GM19438 (cell line): ENCODE measurements around the gene GOLGA6A.
"Not testable (repeated sequence)": the region's sequence is repeated elsewhere in the genome, so short reads cannot be mapped to it uniquely, and the experiment has no call there.

Experiments
- ATAC-seq: cut with Tn5 transposase; IDR thresholded peaks from one replicate; pipeline ENCODE4 v1.9.1; 2021; ENCODE audit warnings: low read depth; ENCODE audit not compliant: unreplicated experiment

The GOLGA6A gene

GRCh38 chr15:74082450-74082849 lies at the start of gene GOLGA6A:
GOLGA6A (minus strand) TSS chr15:74082550; CDS start chr15:74082509, 41 bp downstream.
- not testable (repeated sequence) for ATAC-seq

DNA sequence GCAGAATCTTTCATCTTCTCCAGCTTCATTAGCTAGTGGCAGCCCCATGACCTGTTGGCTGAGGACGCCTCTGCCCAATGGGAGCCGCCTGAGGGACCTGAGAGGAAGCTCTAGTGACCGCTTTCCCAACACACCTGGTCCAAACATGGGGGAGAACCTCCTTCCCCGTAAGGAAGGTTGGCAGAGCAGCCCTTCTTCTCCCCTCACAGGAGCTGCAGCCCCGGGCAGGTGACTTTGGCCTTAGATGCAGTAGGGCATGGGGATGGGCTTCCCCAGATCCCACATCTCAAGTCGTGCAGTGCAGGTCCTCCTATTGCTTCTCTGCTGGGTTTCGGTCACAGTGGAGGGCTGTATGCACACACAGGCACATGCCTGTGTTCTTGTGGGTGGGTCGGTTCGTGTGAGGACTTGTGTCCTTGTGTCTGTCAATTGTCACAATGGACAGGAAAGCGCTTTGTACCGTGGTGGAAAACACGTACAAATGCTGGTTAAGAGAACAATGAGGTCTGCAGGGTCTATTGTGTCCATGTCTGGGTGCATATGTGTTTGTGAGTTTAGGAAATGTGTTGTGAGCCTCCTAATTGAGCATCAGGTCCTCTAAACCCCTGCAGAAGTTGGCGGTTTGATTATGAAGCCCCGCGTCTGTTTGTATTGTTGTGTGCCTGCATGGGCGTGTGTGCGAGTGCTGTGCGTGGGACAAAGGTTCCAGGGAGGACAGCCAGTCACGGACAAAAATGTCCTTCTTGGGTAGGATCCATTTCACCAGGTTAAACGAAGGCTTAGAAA lies 49.5 kb upstream of the GOLGA6A start:
- ATAC-seq: no peak

- ATAC-seq: no peak
Observed at GRCh38 chr15:74130849-74131627, 48.7 kb upstream of the GOLGA6A start.

DNA sequence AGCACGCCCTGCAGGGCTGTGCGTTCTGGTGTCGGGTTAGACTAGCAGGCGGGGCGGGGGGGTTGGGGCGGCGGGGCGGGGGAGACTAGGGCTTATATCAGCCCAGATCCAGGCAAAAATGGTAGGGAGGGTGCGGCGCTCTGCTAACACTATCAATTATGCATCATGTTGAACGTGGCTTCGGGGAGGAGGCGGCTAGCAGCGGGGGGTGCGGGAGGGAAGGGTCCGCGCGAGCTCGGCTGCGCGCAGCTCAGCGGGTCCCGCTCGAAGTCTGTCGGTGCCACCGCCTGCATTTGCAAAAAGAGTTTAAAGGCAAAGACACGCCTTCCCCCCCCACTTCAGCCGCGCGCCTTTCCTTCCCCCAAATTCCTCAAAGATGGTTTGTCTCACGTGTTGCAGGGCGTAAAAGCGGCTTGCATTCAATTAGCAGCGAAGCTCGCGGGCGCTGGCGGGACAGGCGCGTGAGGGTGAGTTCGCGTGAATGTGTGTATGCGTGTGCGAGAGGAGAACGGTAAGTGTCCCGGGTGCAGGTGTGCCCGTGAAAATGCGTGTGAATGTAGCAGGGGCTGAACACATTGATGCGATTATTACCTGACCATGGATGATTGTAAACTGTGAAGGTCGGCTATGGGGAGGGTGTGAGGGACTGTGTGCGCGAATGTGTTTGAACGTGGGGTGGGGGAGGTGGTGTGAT lies 48.0 kb upstream of the GOLGA6A start, which contains the start of gene ISLR2:
Gene ISLR2, plus strand, starts transcription at position 432 of the 694 bp plus-strand sequence. CDS start 2,169 bp downstream, outside the sequence.
- no peak for ATAC-seq

DNA sequence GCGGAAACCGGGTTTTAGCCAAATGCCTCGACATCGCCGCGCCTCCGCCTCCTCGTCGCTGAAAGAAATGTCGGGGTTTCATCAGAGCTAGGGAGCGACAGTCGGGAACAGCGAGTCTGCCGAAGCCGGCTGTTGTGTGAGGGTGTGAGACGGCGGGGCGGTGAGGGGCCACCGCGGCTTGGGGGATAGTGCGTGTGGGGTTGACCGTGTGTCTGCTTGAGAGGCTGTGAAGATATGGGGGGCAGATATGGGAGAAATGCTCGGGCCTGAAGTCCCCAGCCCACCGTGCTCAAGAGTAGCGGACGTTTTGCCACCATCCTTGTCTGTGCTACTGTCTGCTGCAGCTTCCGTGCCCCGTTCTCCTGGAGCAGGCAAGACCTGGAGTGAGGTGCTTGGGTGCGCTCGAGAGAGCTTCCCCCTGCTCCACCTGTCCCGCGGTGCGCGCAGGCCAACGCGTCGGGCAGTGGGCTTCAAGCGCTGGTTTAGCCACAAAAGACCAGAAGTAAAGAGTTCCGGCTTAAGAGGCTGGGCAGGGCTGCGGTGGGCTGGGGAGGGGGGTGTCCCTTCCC lies 47.3 kb upstream of the GOLGA6A start:
- ATAC-seq: no peak

GRCh38 chr15:74128785-74129585 lies 46.6 kb upstream of the GOLGA6A start:
- ATAC-seq: no peak

DNA sequence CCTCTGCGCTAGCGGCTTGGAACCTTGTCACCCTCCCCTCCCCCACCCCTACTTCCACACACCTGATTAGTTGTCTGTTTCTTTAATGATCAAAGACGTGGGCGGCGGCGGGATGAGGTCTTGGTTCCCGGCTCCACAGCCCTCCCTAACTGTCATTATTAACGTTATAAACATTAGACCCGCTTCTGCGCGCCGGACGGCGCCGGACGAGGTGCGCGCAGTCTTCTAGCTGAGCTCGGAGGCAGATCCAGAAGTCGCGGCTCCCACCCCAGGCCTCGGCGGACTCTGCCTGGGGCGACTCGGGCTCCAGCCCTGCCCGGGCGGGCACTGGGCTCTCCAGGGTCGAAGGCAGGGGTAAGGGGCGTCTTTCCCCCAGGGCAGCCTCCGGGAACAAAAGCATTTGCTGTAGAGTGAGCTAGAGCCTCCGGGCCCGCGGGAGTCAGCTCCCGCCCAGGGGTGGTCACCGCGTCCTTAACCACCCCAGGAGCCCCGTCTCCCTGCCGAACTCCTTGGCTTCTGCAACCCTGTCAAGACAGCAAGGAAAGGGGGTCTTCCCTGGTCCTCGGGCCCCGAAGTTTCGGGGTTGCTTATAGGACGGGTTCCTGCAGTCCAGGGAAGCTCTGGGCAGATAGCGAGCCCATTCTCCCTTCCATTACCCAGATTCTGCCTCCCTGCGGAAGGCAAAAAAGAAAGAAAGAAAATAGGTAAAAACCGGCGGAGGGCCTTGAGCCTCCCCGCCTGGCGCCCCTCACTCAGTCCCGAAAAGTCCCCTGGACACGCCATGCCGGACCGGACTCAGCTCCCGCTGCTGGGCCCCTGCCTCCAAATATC lies 45.8 kb upstream of the GOLGA6A start:
- ATAC-seq: no peak

DNA sequence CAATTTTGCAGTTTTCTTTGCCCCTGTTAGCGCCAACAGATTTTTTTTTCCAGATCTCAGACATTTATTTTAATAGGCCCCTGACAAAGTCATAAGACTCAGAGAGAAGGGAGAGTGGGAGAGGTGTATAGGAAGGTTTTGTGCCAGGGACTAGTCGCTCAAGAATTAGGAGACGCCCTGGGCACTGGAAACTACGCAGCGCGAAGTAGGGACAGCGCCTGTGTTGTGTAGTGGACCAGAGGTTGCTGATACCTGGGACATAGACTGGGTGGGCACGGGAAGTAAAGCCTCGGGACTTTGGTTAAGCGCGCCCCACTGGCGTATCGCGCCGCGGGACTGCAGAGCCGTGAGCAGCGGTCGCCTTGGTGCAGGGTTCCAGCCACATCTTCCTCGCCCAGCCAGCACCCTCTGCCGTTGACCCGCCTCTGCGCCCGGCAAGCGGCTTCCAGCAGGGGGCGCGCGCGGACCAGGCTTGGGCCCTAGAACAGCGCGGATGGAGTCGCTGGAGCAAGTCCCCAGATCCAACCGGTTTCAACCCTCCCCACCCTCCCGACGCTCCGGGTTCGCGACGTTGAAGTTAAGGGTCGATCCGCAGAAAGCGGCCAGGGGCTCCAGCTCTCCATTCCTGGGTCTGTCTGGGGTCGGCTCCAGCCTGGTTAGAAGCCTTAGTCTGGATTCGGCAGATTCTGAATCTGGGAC lies 45.1 kb upstream of the GOLGA6A start:
- peak; percentile 72 for ATAC-seq

DNA sequence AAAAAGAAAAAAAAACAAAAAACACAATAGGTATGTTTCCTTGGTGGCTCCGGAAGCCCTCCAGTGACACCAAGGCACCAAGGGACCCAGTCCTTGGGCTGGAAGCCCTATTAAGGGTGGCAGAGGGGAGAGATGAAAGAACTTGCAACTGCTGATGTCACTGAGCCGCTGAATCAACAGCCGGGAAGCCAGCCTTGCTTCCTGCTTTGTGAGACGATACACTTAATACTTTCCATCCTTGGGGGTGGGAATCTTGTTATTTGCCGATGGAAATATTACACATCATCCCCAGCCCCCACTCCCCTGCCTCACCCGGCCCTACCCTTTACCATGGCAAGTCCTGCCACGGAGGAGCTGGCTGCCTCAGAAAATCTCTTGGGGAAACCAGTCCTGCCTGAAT lies 42.4 kb upstream of the GOLGA6A start:
- ATAC-seq: no peak

DNA sequence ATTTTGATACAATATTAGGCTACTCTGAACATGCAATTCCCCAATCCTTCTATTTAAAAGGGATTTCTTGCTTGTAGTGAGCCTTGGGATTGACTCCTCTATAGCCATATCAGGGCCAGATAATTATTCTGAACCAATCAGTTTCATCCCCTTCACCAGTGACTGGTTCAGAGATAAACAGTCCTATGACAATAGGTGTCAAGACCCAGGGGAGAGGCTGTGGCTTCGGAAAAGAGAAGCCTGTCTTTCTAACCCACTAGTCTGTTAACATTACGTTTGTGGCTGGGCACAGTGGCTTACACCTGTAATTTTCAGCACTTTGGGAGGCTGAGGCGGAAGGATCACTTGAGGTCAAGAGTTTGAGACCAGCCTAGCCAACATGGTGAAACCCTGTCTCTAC lies 41.8 kb upstream of the GOLGA6A start:
- no peak for ATAC-seq

DNA sequence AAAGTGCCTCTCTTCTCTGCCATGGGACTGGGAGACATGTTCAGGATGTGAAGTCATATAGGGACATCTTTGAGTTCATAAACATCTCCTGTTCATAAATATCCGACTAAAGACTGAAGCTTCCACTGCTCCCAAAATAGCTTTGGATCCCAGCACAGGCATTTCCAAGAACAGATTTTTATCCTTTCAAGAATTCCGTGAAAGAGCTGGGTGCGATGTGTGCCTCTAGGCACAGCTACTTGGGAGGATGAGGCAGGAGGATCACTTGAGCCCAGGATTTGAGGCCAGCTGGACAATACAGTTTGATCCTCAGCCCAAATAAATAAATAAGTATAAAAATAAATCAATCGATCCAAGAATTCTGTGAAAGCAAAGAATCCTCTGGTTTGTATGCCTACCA lies 41.3 kb upstream of the GOLGA6A start:
- no peak for ATAC-seq

GRCh38 chr15:74123131-74123429 lies 40.7 kb upstream of the GOLGA6A start:
- no peak for ATAC-seq

DNA sequence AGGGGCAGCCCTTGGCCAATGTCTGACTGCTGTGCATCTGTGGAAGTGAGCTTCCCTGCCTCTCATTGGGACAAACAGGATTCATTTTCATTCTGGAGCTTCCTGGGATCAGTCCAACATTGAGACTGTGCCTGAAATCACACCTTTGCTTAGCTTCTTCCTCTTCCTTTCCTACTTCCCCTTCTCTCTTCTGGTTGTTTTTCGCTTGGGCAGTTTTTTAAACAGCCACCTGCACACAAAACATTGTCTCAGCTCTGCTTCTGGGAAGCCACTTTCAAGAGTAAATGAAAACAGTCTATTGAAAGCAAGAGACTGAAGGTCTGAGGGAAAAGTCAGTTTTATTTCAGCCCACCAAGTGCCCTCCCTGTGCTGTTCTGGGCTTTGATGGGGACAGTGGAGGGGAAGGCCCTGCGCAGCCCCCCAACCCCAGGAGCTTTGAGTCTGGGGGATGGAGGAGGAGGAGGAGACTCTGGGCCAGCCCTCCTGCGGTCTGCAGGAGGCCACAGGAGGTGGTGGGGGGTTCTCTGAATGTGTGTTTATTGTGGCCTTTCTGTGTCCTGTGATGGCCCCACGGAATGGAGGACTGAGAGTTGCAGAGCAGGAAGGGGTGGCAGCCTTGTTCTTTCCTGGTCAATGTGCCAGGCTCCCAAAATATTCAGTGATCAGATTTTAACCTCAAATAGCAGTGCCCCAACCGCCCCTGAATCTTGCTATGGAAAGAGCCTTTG lies 40.2 kb upstream of the GOLGA6A start:
- ATAC-seq: no peak

DNA sequence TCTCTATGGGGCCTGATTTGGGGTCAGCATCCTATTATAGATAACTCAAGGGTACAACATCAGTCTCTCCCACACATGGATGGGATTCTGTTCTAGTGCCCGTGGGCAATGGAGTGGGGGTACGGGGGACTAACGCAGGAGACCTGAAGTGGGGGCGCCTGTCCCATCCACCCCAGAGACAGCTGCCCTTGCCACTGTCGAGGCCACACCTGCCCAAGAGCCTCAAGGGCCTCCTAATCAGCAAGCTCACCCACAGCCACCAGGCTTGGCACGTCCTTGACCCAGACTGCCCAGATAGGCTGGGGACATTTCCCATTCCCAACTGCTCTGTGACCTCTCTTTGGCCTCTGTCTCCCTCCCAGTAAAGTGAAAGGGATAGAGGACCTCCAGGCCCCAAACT lies 39.5 kb upstream of the GOLGA6A start:
- no peak for ATAC-seq

GRCh38 chr15:74121039-74121438 lies 38.7 kb upstream of the GOLGA6A start:
- no peak for ATAC-seq

GRCh38 chr15:74120426-74120825 lies 38.1 kb upstream of the GOLGA6A start:
- no peak for ATAC-seq

DNA sequence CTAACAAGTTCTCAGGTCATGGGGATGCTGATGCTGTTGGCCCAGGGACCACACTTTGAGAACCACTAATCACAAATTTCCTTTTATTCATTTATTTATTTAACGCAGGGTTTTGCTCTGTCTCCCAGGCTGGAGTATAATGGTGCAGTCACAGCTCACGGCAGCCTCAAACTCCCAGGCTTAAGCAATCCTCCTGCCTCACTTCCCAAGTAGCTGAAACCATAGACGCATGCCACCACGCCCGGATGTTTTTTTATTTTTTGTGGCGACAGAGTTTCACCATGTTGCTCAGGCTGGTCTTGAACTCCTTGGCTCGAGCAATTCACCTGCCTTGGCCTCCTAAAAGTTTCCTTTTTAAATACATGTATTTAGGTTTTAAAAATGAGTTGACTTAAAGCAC lies 27.4 kb upstream of the GOLGA6A start:
- no peak for ATAC-seq

GRCh38 chr15:74108611-74109010 lies 26.3 kb upstream of the GOLGA6A start:
- ATAC-seq: not testable (repeated sequence)
